ENCODE results near the gene NUFIP1.
A peak's percentile ranks its signal among the peaks of the same experiment; 100 is the strongest.
"Not testable (repeated sequence)": the region's sequence is repeated elsewhere in the genome, so short reads cannot be mapped to it uniquely, and the experiment has no call there.

The NUFIP1 gene

GRCh38 chr13:44919104-44919804, 70.0 kb downstream of the NUFIP1 start:
- DNase-seq: no peak

- DNase-seq: peak; percentile 87
Observed at GRCh38 chr13:44918326-44919103, 70.8 kb downstream of the NUFIP1 start.

- DNase-seq: peak; percentile 96
Observed at GRCh38 chr13:44917589-44918325, 71.5 kb downstream of the NUFIP1 start.

- DNase-seq: no peak
Observed at GRCh38 chr13:44912278-44913016, 76.8 kb downstream of the NUFIP1 start.

GRCh38 chr13:44908712-44909111, 80.6 kb downstream of the NUFIP1 start:
- no peak for DNase-seq

- DNase-seq: no peak
Observed at GRCh38 chr13:44908266-44908665, 81.0 kb downstream of the NUFIP1 start.

- no peak for DNase-seq
Observed at GRCh38 chr13:44906713-44907112, 82.6 kb downstream of the NUFIP1 start.

- no peak for DNase-seq
Observed at GRCh38 chr13:44906230-44906629, 83.0 kb downstream of the NUFIP1 start.

GRCh38 chr13:44905556-44905955, 83.7 kb downstream of the NUFIP1 start:
- DNase-seq: no peak

GRCh38 chr13:44904967-44905366, 84.3 kb downstream of the NUFIP1 start:
- no peak for DNase-seq

GRCh38 chr13:44903574-44903985, 85.7 kb downstream of the NUFIP1 start:
- no peak for DNase-seq

GRCh38 chr13:44902738-44903137, 86.5 kb downstream of the NUFIP1 start:
- DNase-seq: no peak

GRCh38 chr13:44899967-44900366, 89.3 kb downstream of the NUFIP1 start:
- no peak for DNase-seq

GRCh38 chr13:44898308-44898707, 91.0 kb downstream of the NUFIP1 start:
- DNase-seq: not testable (repeated sequence)

GRCh38 chr13:44895953-44896335, 93.3 kb downstream of the NUFIP1 start:
- no peak for DNase-seq

- DNase-seq: no peak
Observed at GRCh38 chr13:44895264-44895952, 93.9 kb downstream of the NUFIP1 start.

- no peak for DNase-seq
Observed at GRCh38 chr13:44894001-44894770, 95.1 kb downstream of the NUFIP1 start.
